DOHH2 (cell line): Measurements from ENCODE around the gene REC114.
A peak's percentile ranks its signal among the peaks of the same experiment; 100 is the strongest.

Experiments
- H3F3A ChIP-seq: fragments of 200-600 bp; sonication (generic), shearing (Covaris generic); 2 replicates; pipeline ENCODE4 v1.6.0; 2016; ENCODE audit warnings: antibody characterized with exemption, mild to moderate bottlenecking; ENCODE audit not compliant: control insufficient read depth, insufficient read depth
- H3K27ac ChIP-seq: fragments of 200-600 bp; sonication (generic); 2 replicates; pipeline ENCODE4 v1.5.1; 2014; ENCODE audit warnings: low read depth, mild to moderate bottlenecking, low read length, moderate library complexity
- H3K27me3 ChIP-seq: fragments of 200-600 bp; sonication (generic); 2 replicates; pipeline ENCODE4 v1.6.1; 2014; ENCODE audit warnings: mild to moderate bottlenecking, low read length, mixed read lengths; ENCODE audit not compliant: control insufficient read depth
- H3K36me3 ChIP-seq: fragments of 200-600 bp; sonication (generic); 2 replicates; pipeline ENCODE4 v1.6.1; 2014; ENCODE audit warnings: mild to moderate bottlenecking, low read length, moderate library complexity, mixed read lengths; ENCODE audit not compliant: control insufficient read depth
- H3K4me1 ChIP-seq: fragments of 200-600 bp; sonication (generic); 2 replicates; pipeline ENCODE4 v1.6.1; 2014; ENCODE audit warnings: mild to moderate bottlenecking, low read length, mixed read lengths; ENCODE audit not compliant: control insufficient read depth
- H3K4me2 ChIP-seq: fragments of 200-600 bp; sonication (generic); 2 replicates; pipeline ENCODE4 v1.6.0; 2014; ENCODE audit warnings: mild to moderate bottlenecking, low read length, moderate library complexity
- H3K4me3 ChIP-seq: fragments of 200-600 bp; sonication (generic); 2 replicates; pipeline ENCODE4 v1.5.1; 2014; ENCODE audit warnings: mild to moderate bottlenecking, low read length, mixed read lengths
- H3K79me2 ChIP-seq: fragments of 200-600 bp; sonication (generic); 2 replicates; pipeline ENCODE4 v1.6.1; 2014; ENCODE audit warnings: mild to moderate bottlenecking, low read length, mixed read lengths; ENCODE audit not compliant: control insufficient read depth
- H3K9me2 ChIP-seq: fragments of 200-600 bp; sonication (generic); replicated peaks from 2 replicates; pipeline ENCODE4 v1.6.1; 2014; ENCODE audit warnings: mild to moderate bottlenecking, low read length, mixed read lengths; ENCODE audit not compliant: control insufficient read depth
- H3K9me3 ChIP-seq: fragments of 200-600 bp; sonication (generic); 2 replicates; pipeline ENCODE4 v1.6.1; 2014; ENCODE audit warnings: antibody characterized with exemption, low read length, mixed read lengths; ENCODE audit not compliant: control insufficient read depth, insufficient read depth
- H4K20me1 ChIP-seq: fragments of 200-600 bp; sonication (generic); 2 replicates; pipeline ENCODE4 v1.6.0; 2014; ENCODE audit warnings: low read depth, mild to moderate bottlenecking, antibody characterized with exemption, low read length, moderate library complexity; ENCODE audit not compliant: control insufficient read depth, insufficient read depth
- EZH2phosphoT487 ChIP-seq: fragments of 200-600 bp; sonication (generic); IDR thresholded peaks from 2 replicates; pipeline ENCODE4 v1.6.1; 2017; ENCODE audit warnings: borderline replicate concordance, mild to moderate bottlenecking, antibody characterized with exemption, low read length, moderate library complexity, mixed read lengths
- TF ChIP-seq, protein P1 (sequence below): fragments of 200-600 bp; sonication (generic); IDR thresholded peaks from one replicate; pipeline ENCODE4 v1.5.1; 2014; ENCODE audit warnings: antibody characterized with exemption, mild to moderate bottlenecking, low read depth, low read length; ENCODE audit not compliant: poor library complexity, severe bottlenecking

The REC114 gene

DNA sequence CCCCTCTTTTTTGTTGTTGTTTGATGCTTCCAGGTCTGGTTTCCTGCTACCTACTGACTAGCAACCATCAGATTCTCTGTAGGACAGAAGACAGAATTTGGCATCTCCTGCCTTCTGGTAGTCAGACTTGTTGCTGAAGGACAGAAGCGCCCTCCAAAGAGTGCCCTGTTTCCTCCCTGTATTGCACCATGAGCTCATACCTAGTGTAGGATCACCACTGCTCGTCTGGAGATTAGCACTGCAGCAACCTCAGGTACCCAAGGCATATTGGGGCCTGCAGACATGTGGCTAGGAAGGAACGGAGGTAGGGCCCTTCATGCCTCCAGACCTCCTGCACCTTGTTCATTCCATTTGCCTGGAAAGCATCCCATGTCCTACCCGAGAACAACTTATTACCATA, 112.1 kb downstream of the REC114 start:
- Histone ChIP-seq H3K27me3 (no peaks in the 10 kb centered on the region), H3K36me3 (peaks cover 21% of the 10 kb centered on the region), H3K9me3 (no peaks in the 10 kb centered on the region), H3F3A (no peaks in the 10 kb centered on the region), H3K9me2 (no peaks in the 10 kb centered on the region), H3K4me2 (no peak overlapping the region), H3K4me1 (no peaks in the 10 kb centered on the region), H4K20me1 (no peaks in the 10 kb centered on the region), H3K4me3 (no peak overlapping the region), H3K27ac (no peak overlapping the region), H3K79me2 (no peaks in the 10 kb centered on the region)
- TF ChIP-seq, protein P1, sequence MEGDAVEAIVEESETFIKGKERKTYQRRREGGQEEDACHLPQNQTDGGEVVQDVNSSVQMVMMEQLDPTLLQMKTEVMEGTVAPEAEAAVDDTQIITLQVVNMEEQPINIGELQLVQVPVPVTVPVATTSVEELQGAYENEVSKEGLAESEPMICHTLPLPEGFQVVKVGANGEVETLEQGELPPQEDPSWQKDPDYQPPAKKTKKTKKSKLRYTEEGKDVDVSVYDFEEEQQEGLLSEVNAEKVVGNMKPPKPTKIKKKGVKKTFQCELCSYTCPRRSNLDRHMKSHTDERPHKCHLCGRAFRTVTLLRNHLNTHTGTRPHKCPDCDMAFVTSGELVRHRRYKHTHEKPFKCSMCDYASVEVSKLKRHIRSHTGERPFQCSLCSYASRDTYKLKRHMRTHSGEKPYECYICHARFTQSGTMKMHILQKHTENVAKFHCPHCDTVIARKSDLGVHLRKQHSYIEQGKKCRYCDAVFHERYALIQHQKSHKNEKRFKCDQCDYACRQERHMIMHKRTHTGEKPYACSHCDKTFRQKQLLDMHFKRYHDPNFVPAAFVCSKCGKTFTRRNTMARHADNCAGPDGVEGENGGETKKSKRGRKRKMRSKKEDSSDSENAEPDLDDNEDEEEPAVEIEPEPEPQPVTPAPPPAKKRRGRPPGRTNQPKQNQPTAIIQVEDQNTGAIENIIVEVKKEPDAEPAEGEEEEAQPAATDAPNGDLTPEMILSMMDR: no peak
- TF ChIP-seq EZH2phosphoT487: no peak

DNA sequence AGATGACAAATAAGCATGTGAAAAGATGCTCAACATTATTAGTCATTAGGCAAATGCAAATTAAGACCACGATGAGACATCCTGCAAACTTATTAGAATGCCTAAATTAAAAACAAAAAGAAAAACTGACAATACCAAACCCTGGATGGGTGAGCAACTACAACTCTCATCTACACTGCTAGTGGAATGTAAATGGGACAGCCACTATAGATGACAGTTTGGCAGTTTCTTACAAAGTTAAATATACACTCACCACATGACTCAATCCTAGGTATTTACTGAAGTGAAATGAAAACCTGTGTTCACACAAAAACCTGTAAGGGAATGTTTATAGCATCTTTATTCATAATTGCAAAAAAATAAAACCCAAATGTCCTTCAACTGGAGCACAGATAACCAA, 115.6 kb downstream of the REC114 start:
- H3F3A ChIP-seq: no peaks in the 10 kb centered on the region
- peaks cover 43% of the 10 kb centered on the region for H3K36me3 ChIP-seq
- no peaks in the 10 kb centered on the region for H3K79me2 ChIP-seq
- no peaks in the 10 kb centered on the region for H3K27me3 ChIP-seq
- H3K9me2 ChIP-seq: no peaks in the 10 kb centered on the region
- H3K4me1 ChIP-seq: peaks cover 3% of the 10 kb centered on the region; the same call in 1 of the 2 replicates
- TF ChIP-seq EZH2phosphoT487: no peak
- TF ChIP-seq, protein P1: no peak
- no peak overlapping the region for H3K27ac ChIP-seq
- H3K4me3 ChIP-seq: no peak overlapping the region
- no peaks in the 10 kb centered on the region for H4K20me1 ChIP-seq
- no peaks in the 10 kb centered on the region for H3K9me3 ChIP-seq
- H3K4me2 ChIP-seq: no peak overlapping the region

DNA sequence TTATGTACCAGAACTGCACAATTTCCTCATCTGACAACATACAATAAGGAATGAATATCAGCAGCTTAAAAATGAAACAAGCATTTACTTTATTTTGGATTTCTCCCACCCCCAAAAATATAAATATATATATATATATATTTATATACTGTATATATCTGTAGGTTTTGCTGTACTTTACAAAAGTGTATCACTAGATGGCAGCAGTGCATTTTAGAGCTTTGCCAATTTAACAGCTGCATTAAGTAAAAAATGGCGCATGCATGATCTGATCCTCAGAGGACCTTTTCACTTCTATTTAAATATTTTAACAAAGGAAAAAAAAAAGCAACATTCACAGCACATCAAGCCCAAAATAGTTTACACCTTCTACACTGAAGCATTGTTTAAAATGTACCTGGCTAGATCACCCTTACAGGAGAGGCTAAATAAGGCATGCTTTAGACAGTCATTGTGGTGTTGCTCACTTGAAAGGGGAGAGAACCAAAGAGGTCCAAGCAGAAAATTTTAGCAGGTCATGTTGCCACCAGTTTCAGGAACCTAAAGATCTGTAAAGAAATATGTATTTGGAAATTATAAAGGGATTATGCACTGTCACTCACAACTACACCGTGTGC, 117.6 kb downstream of the REC114 start:
- Histone ChIP-seq H3F3A (no peaks in the 10 kb centered on the region), H3K4me1 (peaks cover 3% of the 10 kb centered on the region; the same call in 1 of the 2 replicates), H3K9me2 (no peaks in the 10 kb centered on the region), H3K4me2 (no peak overlapping the region), H3K36me3 (peaks cover 56% of the 10 kb centered on the region), H3K27me3 (no peaks in the 10 kb centered on the region), H3K79me2 (no peaks in the 10 kb centered on the region), H3K9me3 (no peaks in the 10 kb centered on the region), H3K27ac (no peak overlapping the region), H3K4me3 (no peak overlapping the region), H4K20me1 (no peaks in the 10 kb centered on the region)
- TF ChIP-seq EZH2phosphoT487: no peak
- TF ChIP-seq, protein P1: peak; percentile 25
